HepG2 (cell line): Measurements from ENCODE around the gene GPR143. TPM values are rescaled to one million over a fixed set of nuclear protein-coding genes. Genes with fewer than 3 reads are reported as not detected.

Experiments used
- ATAC-seq: fragments of 200-7000 bp; cut with Tn5 transposase; 3 replicates; pipeline ENCODE4 v1.9.1; 2020; ENCODE audit warnings: mild to moderate bottlenecking, moderate library complexity
- BruUV-seq: library from RNA; stranded (reverse); fragments of 400-500 nt; replicated peaks from 2 replicates; lab custom pipeline; 2021; lab: Mats Ljungman, UMichigan
- CTCF ChIA-PET: fragments of 300-600 bp; formaldehyde crosslinking; extraction: SDS; loops from one replicate; lab custom pipeline; 2021; ENCODE audit warnings: low total read pairs, inconsistent platforms, low intra/inter-chr PET ratio; lab: Yijun Ruan, JAX
- POLR2A ChIA-PET: fragments of 350-600 bp; sonication (Branson Sonifier 250); formaldehyde crosslinking; loops from one replicate; lab custom pipeline; 2020; ENCODE audit warnings: antibody characterized with exemption, inconsistent platforms; lab: Yijun Ruan, JAX
- DNase-seq: peaks from one replicate; pipeline ENCODE4 v3.0.0-alpha.2; 2015; ENCODE audit warnings: low spot score
- FAIRE-seq: peaks from 3 replicates; lab custom pipeline; 2011; peaks lifted over from hg19 to GRCh38; lab: Jason Lieb, UNC
- H2AFZ ChIP-seq: one replicate; pipeline ENCODE4 v1.6.1; 2011; ENCODE audit warnings: low read length, inconsistent platforms
- H3K27ac ChIP-seq: fragments of 300-600 bp; 3 replicates; pipeline ENCODE4 v1.8.0; 2011; ENCODE audit warnings: mixed run types, mild to moderate bottlenecking, mixed read lengths, low read length, inconsistent platforms; ENCODE audit not compliant: insufficient read depth; ENCODE audit errors: extremely low read length
- H3K27me3 ChIP-seq, 2 experiments: fragments of 200-600 bp in 1 of 2; 2 replicates in 1 of 2; 3 replicates in 1 of 2; pipeline versions ENCODE4 v1.6.0 to v1.8.0; 2011; ENCODE audit warnings: low read length in 2 of 2, mild to moderate bottlenecking in 2 of 2, moderate library complexity in 2 of 2, inconsistent platforms in 1 of 2; ENCODE audit not compliant: insufficient read depth in 2 of 2, control insufficient read depth in 1 of 2
- H3K36me3 ChIP-seq, 2 experiments: fragments of 200-600 bp in 1 of 2; replicated peaks in 1 of 2; 2 replicates in 1 of 2; 3 replicates in 1 of 2; pipeline versions ENCODE4 v1.5.1 to v1.8.0; 2011; ENCODE audit warnings: low read length in 2 of 2, inconsistent platforms in 1 of 2; ENCODE audit not compliant: insufficient read depth in 2 of 2, control insufficient read depth in 1 of 2
- H3K4me1 ChIP-seq: 2 replicates; pipeline ENCODE4 v1.5.1; 2012; ENCODE audit warnings: low read length, inconsistent platforms; ENCODE audit not compliant: insufficient read depth
- H3K4me2 ChIP-seq: 2 replicates; pipeline ENCODE4 v1.6.0; 2011; ENCODE audit warnings: low read depth, low read length, inconsistent platforms
- H3K4me3 ChIP-seq, 3 experiments: fragments of 200-600 bp in 1 of 3; sonication (generic), shearing (Covaris generic) in 1 of 3; replicated peaks in 1 of 3; 2 replicates each; pipeline ENCODE4 v1.5.1; 2011 to 2016; ENCODE audit warnings: low read length in 3 of 3, inconsistent platforms in 2 of 3, low read depth in 2 of 3, mild to moderate bottlenecking in 2 of 3, control low read depth in 1 of 3, mixed read lengths in 1 of 3; ENCODE audit not compliant: insufficient read depth in 1 of 3
- H3K79me2 ChIP-seq: one replicate; pipeline ENCODE4 v1.6.1; 2011; ENCODE audit warnings: low read length, inconsistent platforms; ENCODE audit not compliant: insufficient read depth
- H3K9ac ChIP-seq: 2 replicates; pipeline ENCODE4 v1.6.0; 2011; ENCODE audit warnings: mild to moderate bottlenecking, low read depth, low read length, inconsistent platforms; ENCODE audit not compliant: insufficient read depth
- H3K9me3 ChIP-seq: 2 replicates; pipeline ENCODE4 v1.5.1; 2012; ENCODE audit warnings: mild to moderate bottlenecking, low read length
- H4K20me1 ChIP-seq: 2 replicates; pipeline ENCODE4 v1.6.0; 2011; ENCODE audit warnings: inconsistent platforms, mild to moderate bottlenecking, low read length, moderate library complexity; ENCODE audit not compliant: insufficient read depth
- ARNT ChIP-seq: fragments of 450-650 bp; IDR thresholded peaks from 2 replicates; pipeline ENCODE4 v1.6.1; 2017
- ESRRA ChIP-seq: sonication (generic); formaldehyde crosslinking; IDR thresholded peaks from 2 replicates; pipeline ENCODE4 v1.5.1; 2020; ENCODE audit warnings: mild to moderate bottlenecking, low read depth, missing genetic modification reagents
- GABPB1 ChIP-seq: IDR thresholded peaks from 2 replicates; pipeline ENCODE4 v1.6.1; 2016; ENCODE audit warnings: mild to moderate bottlenecking, missing genetic modification reagents, moderate library complexity, missing compliant biosample characterization
- HNRNPLL ChIP-seq: fragments of 200-400 bp; formaldehyde crosslinking; IDR thresholded peaks from 2 replicates; pipeline ENCODE4 v1.6.1; 2017; ENCODE audit warnings: mild to moderate bottlenecking, low read depth, low read length; ENCODE audit not compliant: poor library complexity, severe bottlenecking
- MAX ChIP-seq: IDR thresholded peaks from 2 replicates; pipeline ENCODE4 v1.6.1; 2012; ENCODE audit warnings: inconsistent platforms
- MIXL1 ChIP-seq: IDR thresholded peaks from 2 replicates; pipeline ENCODE4 v1.6.1; 2016
- POLR2AphosphoS5 ChIP-seq: IDR thresholded peaks from 2 replicates; pipeline ENCODE4 v1.6.1; 2012; ENCODE audit warnings: low read depth, low read length
- POLR2G ChIP-seq: fragments of 200-400 bp; formaldehyde crosslinking; IDR thresholded peaks from 2 replicates; pipeline ENCODE4 v1.6.1; 2018; ENCODE audit warnings: mild to moderate bottlenecking, low read depth, low read length, moderate library complexity
- RBFOX2 ChIP-seq: fragments of 200-400 bp; formaldehyde crosslinking; IDR thresholded peaks from 2 replicates; pipeline ENCODE4 v1.6.1; 2017; ENCODE audit warnings: low read depth, mild to moderate bottlenecking, low read length
- ZFX ChIP-seq: sonication (generic); formaldehyde crosslinking; IDR thresholded peaks from 2 replicates; pipeline ENCODE4 v1.4.0; 2020; ENCODE audit warnings: mild to moderate bottlenecking, low read depth, missing genetic modification reagents, moderate library complexity
- ZFY ChIP-seq: sonication (generic); formaldehyde crosslinking; IDR thresholded peaks from 2 replicates; pipeline ENCODE4 v1.4.0; 2020; ENCODE audit warnings: missing genetic modification reagents
- ZNF251 ChIP-seq: sonication (generic); formaldehyde crosslinking; IDR thresholded peaks from 2 replicates; pipeline ENCODE4 v1.9.0; 2021; ENCODE audit warnings: mild to moderate bottlenecking, missing genetic modification reagents
- ZNF574 ChIP-seq: sonication (generic); formaldehyde crosslinking; IDR thresholded peaks from 2 replicates; pipeline ENCODE4 v1.4.0; 2020; ENCODE audit warnings: missing genetic modification reagents
- ZNF619 ChIP-seq: sonication (generic); formaldehyde crosslinking; IDR thresholded peaks from 2 replicates; pipeline ENCODE4 v1.4.0; 2020; ENCODE audit warnings: mild to moderate bottlenecking, missing genetic modification reagents
- ZNF710 ChIP-seq: sonication (generic); formaldehyde crosslinking; IDR thresholded peaks from 2 replicates; pipeline ENCODE4 v1.5.0; 2020; ENCODE audit warnings: mild to moderate bottlenecking, missing genetic modification reagents, borderline replicate concordance
- WGBS: methylation state at CpG from one replicate; pipeline ENCODE4 v1.1.6; 2017; ENCODE audit warnings: low lambda C conversion rate; 5-methylcytosine and 5-hydroxymethylcytosine counted together
- in situ Hi-C: cut with HindIII; loops from 2 replicates; pipeline ENCODE4 v1.10.0; 2017; ENCODE audit warnings: low pct_unique_long_range_greater_than_20kb; ENCODE audit not compliant: extremely low pct_ligation_motif_present
- intact Hi-C: fragments of 100-400 bp; cut with micrococcal nuclease; formaldehyde crosslinking; loops from one replicate; pipeline ENCODE4 v1.10.0; 2022; ENCODE audit not compliant: unreplicated experiment
- polyA plus RNA-seq, 8 experiments: library from polyadenylated mRNA; depleted of rRNA in 3 of 8; stranded (reverse) in 7 of 8; unstranded in 1 of 8; fragments of >200 nt; fragmentation: Illumina TruSeq in 4 of 8; extraction: Trizol in 4 of 8; gene quantifications; 2 replicates each; pipeline versions ENCODE4 v1.2.1 to v1.2.3, GENCODE V29; 2011 to 2016; ENCODE audit warnings: low read depth in 4 of 8, missing spikeins in 1 of 8, mixed read lengths in 1 of 8; ENCODE audit not compliant: insufficient read depth in 1 of 8
- total RNA-seq, 5 experiments: library from RNA; depleted of rRNA; stranded (reverse); fragments of >200 nt; fragmentation: Illumina TruSeq; extraction: Trizol; gene quantifications; 2 replicates each; pipeline ENCODE4 v1.2.3, GENCODE V29; 2016; ENCODE audit warnings: low read depth in 1 of 5

The GPR143 gene
- total and polyA plus RNA-seq, 2 of the 13 experiments (the other 11 are each of a cell fraction or from before 2014, with no cell fraction given): 0.30 to 0.89 TPM

GRCh38 chrX:9786798-9787635 lies 21.4 kb upstream of the GPR143 start (continued):
- TF ChIP-seq ZNF710 (CRISPR knock-in tag): no peak
- no peak for TF ChIP-seq POLR2AphosphoS5
- 0 out of 2 replicates have a peak, but pooled peaks have one; percentile 12 for TF ChIP-seq GABPB1 (CRISPR knock-in tag)
- no peak for TF ChIP-seq ARNT
- TF ChIP-seq HNRNPLL: peak; percentile 47

- Histone ChIP-seq H3K4me1 (peaks cover 22% of the 10 kb centered on the region), H2AFZ (no peak within 1 kb of the TSS), H3K9ac (peak within 1 kb of the TSS; percentile 73), H4K20me1 (no peaks in the 10 kb centered on the region), H3K4me2 (peak within 1 kb of the TSS; percentile 70), H3K36me3 (no peaks in the 10 kb centered on the region), H3K27me3 (no peaks in the 10 kb centered on the region; a peak in 1 of 5 replicates), H3K27ac (peak within 1 kb of the TSS; percentile 51), H3K9me3 (no peaks in the 10 kb centered on the region), H3K4me3 (peak within 1 kb of the TSS; percentile 68 to 76 (median 71)), H3K79me2 (peaks cover 16% of the 10 kb centered on the region)
- in situ Hi-C loops: no loop called here
- ChIA-PET CTCF (no interaction called here), POLR2A (interaction anchor here (1.2 to 1.6 kb wide), 3 partner anchors 12 to 61 kb away, joined by 3 to 5 read pairs (median 4); no protein-coding TSS in a partner anchor)
- intact Hi-C loops: loop anchor here (5.0 kb wide), 1 partner anchor 61 kb away; no protein-coding TSS in a partner anchor
- no TSS peak for BruUV-seq
- no CpG with 5 or more reads among the region's 132 CpGs for WGBS
- no peak for DNase-seq
- TF ChIP-seq ZFX (CRISPR knock-in tag) (peak; percentile 41; the same call in 1 of the 2 replicates), RBFOX2 (peak; percentile 33; the same call in 1 of the 2 replicates), MIXL1 (no peak), ZNF574 (CRISPR knock-in tag) (0 out of 2 replicates have a peak, but pooled peaks have one; percentile 9), ZNF619 (CRISPR knock-in tag) (no peak), ESRRA (no peak), MAX (no peak), ZFY (peak; percentile 65), POLR2G (0 out of 2 replicates have a peak, but pooled peaks have one; percentile 15), ZNF251 (CRISPR knock-in tag) (no peak)
- FAIRE-seq: no peak
- ATAC-seq: peak; percentile 57
Observed at GRCh38 chrX:9785944-9786797, 20.5 kb upstream of the GPR143 start, which contains the start of gene SHROOM2. Gene SHROOM2 (plus strand): TSS chrX:9786429. CDS start chrX:9786546, 117 bp downstream.
